ENCODE data around the gene LARGE1.

DNA sequence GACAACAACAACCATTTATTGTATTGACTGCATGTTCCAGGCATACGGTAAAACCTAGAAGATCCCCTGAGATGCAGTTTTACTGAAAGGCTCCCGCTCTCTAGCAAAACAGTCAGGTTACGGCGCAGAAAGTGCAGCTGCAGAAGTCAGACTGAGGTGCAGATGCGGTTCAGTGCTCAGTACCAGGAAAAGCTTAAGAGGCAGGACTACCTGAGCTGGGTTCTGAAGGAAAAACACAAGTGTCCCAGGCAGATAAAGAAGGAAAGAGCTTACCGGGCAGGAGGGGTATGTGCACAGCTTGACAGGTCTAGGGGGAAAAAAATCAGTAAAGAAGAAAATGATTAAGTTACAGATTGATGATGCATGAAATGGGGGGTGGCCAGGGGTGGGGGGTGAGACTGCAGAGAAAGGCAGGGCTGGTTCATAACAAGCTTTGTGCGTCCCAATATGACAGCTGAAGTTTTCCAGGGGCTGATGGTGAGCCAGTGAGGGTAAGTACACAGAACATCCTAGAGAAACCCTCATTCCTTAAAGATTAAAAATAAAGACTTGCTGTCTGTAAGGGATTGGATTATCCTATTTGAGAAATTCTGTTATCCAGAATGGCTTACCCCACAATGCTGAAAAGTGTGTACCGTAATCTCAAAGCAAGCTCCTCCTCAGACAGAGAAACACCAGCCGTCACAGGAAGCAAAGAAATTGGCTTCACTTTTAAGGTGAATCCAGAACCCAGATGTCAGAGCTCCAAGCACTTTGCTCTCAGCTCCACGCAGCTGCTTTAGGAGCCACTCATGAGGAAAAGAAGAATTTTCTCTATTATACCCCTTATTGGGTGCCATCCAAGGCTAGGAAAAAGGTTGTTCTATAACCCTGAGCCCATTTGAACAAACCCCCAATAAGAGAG lies 11.9 kb downstream of the LARGE1 start:
- TF ChIP-seq, protein P1, sequence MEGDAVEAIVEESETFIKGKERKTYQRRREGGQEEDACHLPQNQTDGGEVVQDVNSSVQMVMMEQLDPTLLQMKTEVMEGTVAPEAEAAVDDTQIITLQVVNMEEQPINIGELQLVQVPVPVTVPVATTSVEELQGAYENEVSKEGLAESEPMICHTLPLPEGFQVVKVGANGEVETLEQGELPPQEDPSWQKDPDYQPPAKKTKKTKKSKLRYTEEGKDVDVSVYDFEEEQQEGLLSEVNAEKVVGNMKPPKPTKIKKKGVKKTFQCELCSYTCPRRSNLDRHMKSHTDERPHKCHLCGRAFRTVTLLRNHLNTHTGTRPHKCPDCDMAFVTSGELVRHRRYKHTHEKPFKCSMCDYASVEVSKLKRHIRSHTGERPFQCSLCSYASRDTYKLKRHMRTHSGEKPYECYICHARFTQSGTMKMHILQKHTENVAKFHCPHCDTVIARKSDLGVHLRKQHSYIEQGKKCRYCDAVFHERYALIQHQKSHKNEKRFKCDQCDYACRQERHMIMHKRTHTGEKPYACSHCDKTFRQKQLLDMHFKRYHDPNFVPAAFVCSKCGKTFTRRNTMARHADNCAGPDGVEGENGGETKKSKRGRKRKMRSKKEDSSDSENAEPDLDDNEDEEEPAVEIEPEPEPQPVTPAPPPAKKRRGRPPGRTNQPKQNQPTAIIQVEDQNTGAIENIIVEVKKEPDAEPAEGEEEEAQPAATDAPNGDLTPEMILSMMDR (IDR thresholded peaks at IDR 0.05; ENCODE audit: low read length), result no peak
- TF ChIP-seq EZH2 (IDR thresholded peaks at IDR 0.05; ENCODE audit: borderline replicate concordance, low read length), result no peak
